TTC549 (cell line): Measurements from ENCODE around the gene MCC.

Experiments
- FAIRE-seq: peaks from 2 replicates; lab custom pipeline; 2012; peaks lifted over from hg19 to GRCh38; lab: Jason Lieb, UNC

The MCC gene

GRCh38 chr5:113244966-113245365 lies 243.3 kb downstream of the MCC start:
- no peak for FAIRE-seq

GRCh38 chr5:113243349-113243664 lies 244.9 kb downstream of the MCC start:
- no peak for FAIRE-seq

- FAIRE-seq = no peak
These were observed 245.5 kb downstream of the MCC start for GRCh38 chr5:113242481-113243348.

- no peak for FAIRE-seq
These were observed 247.1 kb downstream of the MCC start for GRCh38 chr5:113240951-113241726.

- FAIRE-seq = no peak
These were observed 248.2 kb downstream of the MCC start for GRCh38 chr5:113240032-113240431.

GRCh38 chr5:113237893-113238292 lies 250.4 kb downstream of the MCC start:
- no peak for FAIRE-seq

GRCh38 chr5:113236536-113237288 lies 251.5 kb downstream of the MCC start:
- FAIRE-seq = no peak

GRCh38 chr5:113235884-113236283 lies 252.4 kb downstream of the MCC start:
- FAIRE-seq = no peak

GRCh38 chr5:113234546-113234945 lies 253.7 kb downstream of the MCC start:
- FAIRE-seq = no peak

GRCh38 chr5:113233606-113234005 lies 254.6 kb downstream of the MCC start:
- no peak for FAIRE-seq

- no peak for FAIRE-seq
These were observed 255.6 kb downstream of the MCC start for GRCh38 chr5:113232667-113233066.

- FAIRE-seq = no peak
These were observed 256.0 kb downstream of the MCC start for GRCh38 chr5:113232221-113232620.

- no peak for FAIRE-seq
These were observed 256.6 kb downstream of the MCC start for GRCh38 chr5:113231653-113232000.

GRCh38 chr5:113230711-113231652 lies 257.3 kb downstream of the MCC start:
- FAIRE-seq = no peak

GRCh38 chr5:113227798-113228197 lies 260.5 kb downstream of the MCC start:
- FAIRE-seq = no peak

- FAIRE-seq = no peak
These were observed 262.0 kb downstream of the MCC start for GRCh38 chr5:113226116-113226736.

GRCh38 chr5:113225259-113225658 lies 263.0 kb downstream of the MCC start:
- FAIRE-seq = no peak

GRCh38 chr5:113224605-113225065 lies 263.6 kb downstream of the MCC start:
- FAIRE-seq = no peak

GRCh38 chr5:113223831-113224604 lies 264.2 kb downstream of the MCC start:
- FAIRE-seq = no peak

- FAIRE-seq = no peak
These were observed 264.9 kb downstream of the MCC start for GRCh38 chr5:113223315-113223714.
